Stimulated activated naive CD4-positive, alpha-beta T cell treated with Interleukin-2 at 50 U/mL for 16 hours (primary cell): Measurements from ENCODE around the gene CTXND2.
"Not testable (repeated sequence)": the region's sequence is repeated elsewhere in the genome, so short reads cannot be mapped to it uniquely, and the experiment has no call there.

Experiments used
- DNase-seq: peaks from one replicate; lab custom pipeline; 2025; lab: John Stamatoyannopoulos, UW

The CTXND2 gene

DNA sequence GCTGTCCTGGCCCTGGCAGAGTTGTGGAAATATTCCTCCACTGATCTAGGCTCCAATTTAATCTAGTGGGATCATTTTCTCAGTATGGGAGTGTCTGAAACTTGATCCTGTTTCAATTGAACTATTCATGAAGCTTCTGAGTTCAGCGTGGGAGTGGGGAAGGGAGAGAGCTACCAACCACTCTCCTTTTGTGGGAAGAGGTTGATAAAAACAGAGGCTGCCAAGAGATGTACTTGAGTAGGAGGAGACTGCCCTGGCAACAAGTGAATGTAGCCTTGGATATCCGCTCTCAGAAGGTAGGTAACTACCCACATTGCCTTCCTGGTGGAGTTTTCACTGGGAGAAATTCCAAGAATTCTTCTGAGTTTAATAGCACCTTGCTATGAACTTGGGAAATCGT, at the start of gene CTXND2:
Gene CTXND2 (plus strand): TSS at position 119 of the 400 bp plus-strand sequence. CDS start 25,179 bp downstream, outside the sequence.
- no peak for DNase-seq

DNA sequence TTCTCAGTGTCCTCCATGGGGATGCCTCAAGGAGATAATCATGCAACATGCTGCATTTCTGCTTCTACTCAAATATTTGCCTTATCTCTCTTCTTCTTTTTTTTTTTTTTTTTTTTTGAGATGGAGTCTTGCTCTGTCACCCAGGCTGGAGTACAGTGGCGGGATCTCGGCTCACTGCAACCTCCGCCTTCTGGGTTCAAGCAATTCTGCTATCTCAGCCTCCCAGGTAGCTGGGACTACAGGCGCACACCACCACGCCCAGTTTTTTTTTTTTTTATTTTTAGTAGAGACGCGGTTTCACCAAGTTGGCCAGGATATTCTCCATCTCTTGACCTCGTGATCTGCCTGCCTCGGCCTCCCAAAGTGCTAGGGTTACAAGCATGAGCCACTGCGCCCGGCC, 46.1 kb upstream of the CTXND2 start:
- not testable (repeated sequence) for DNase-seq

DNA sequence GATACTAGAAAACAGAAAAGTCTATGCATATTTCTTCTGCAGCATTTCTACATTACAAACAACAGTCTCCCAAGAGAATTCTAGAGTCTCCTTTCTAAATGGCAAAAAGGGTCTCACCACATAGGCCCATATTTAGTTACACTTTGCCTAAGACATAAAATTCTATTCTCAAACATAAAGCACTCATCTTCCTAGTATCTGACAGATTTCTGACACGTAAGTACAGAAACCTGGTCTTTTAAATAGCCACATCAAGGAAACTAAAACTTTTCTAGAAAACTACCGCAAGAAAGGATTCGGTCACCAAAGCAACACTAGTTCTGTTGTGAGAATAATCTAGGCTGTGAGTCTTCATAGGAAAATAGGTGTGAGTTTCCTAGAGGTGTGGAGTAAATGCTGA, 45.3 kb upstream of the CTXND2 start:
- no peak for DNase-seq

DNA sequence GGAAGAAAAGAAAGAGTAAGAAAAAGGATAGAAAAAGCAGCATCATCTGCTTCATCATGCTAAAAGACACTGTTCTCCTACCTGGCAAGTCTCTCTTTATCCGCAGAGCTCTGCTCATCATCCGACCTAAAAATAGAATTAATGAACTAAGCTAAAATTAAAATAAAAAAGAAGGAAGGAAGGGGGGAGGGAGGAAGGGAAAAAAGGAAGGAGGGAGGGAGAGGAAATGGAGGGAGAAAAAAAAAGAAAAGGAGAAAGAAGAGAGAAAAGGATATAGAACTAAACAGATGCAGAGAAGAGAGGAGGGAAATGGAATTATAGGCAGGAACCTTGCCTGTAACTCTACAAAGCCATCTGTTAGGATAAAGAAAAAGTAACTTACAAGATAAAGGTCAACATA, 44.6 kb upstream of the CTXND2 start:
- no peak for DNase-seq

DNA sequence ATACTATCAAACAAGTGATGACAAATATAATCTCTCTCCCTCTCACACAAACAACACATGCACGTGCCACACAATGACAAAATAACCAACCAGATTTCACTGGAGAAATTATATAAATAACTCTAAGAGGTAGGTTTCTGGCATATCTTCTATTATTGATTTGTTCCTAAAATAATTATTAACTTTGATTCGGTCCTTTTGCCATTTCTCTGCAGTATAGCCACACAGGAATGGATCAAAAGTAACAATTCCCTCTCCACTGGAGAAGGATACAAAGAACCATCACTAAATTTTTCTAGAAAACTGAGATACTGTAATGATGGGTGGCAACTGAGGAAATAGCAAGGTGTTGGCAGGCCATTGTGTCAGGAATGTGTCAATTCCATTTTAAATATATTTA, 44.0 kb upstream of the CTXND2 start:
- DNase-seq = no peak

DNA sequence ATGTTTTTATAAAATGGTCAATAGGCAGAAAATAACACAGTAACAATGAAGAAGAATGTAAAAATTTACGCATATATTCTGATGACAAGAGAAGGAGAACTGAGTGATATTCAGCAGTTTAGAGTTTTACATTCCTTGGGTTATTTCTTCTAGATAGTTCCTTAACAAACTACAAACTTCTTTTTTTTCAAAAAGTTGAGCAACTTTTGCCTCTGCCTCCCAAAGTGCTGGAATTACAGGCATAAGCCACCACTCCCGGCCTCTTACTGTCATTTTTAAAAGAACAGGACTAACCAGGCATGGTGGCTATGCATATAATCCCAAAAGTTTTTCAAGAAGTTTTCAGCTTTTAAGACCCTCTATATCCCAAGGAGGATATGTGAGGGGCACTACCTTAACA, 43.5 kb upstream of the CTXND2 start:
- no peak for DNase-seq

DNA sequence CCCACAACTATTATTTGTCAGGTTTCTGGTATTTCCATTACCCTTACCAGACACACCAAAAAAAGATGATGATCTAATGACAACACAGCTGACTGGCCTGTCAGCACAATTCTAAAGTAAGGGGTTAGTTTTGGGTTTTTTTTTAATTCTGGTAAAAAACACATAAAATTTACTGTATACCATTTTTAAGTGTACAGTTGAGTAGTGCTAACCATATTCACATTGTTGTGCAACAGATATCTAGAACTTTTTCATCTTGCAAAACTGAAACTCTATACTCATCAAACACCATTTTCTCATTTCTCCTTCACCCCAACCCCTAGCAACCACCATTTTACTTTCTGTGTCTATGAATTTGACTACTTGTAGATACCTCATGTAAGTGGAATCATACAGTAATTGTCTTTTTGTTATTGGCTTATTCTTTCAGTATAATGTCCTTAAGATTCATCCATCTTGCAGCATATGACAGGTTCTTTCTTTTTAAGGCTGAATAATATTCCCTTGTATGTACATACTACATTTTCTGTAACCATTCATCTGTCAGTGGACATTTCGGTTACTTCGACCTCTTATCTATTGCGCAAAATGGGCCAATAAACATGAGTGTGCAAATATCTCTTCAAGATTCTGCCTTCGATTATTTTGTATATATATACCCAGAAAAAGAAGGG, 40.3 kb upstream of the CTXND2 start:
- DNase-seq = no peak

DNA sequence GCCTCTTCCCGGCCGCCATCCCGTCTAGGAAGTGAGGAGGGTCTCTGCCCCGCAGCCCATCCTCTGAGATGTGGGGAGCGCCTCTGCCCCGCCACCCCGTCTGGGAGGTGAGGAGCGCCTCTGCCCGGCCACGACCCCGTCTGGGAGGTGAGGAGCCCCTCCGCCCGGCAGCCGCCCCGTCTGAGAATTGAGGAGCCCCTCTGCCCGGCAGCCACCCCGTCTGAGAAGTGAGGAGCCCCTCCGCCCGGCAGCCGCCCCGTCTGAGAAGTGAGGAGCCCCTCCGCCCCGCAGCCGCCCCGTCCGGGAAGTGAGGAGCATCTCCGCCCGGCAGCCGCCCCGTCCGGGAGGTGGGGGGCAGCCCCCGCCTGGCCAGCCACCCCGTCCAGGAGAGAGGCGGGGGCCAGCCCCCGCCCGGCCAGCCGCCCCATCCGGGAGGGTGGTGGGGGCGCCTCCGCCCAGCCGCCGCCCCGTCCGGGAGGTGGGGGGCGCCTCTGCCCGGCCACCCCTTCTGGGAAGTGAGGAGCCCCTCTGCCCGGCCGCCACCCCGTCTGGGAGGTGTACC, 36.1 kb upstream of the CTXND2 start:
- DNase-seq = not testable (repeated sequence)

DNA sequence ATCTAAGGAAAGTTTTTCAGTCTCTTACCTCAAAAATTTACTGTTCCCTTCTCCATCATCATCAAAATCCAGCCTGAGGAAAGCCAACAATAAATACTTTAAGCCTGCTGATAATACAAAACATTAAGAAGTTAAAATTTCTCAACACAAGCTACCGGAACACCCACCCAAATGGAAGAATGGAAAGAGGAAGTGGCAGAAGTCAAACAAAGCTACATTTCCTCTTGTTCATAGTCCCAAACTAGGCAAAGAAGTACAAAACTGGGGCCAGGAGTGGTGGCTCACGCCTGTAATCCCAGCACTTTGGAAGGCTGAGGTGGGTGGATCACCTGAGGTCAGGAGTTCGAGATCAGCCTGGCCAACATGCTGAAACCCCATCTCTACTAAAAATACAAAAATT, 34.2 kb upstream of the CTXND2 start:
- DNase-seq = not testable (repeated sequence)

DNA sequence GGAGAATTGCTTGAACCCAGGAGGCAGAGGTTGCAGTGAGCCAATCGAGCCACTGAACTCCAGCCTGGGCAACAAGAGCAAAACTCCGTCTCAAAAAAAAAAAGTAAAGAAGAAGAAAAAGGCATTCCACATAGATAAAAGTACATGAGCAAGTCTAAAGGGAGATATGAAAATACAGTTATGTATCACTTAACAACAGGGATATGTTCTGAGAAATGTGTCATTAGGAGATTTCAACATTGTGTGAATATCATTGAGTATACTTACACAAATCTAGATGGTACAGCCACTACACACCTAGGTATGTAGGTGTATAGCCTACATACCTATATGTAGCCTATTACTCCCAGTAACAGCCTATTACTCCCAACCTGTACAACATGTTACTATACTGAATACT, 23.2 kb upstream of the CTXND2 start:
- DNase-seq = no peak

DNA sequence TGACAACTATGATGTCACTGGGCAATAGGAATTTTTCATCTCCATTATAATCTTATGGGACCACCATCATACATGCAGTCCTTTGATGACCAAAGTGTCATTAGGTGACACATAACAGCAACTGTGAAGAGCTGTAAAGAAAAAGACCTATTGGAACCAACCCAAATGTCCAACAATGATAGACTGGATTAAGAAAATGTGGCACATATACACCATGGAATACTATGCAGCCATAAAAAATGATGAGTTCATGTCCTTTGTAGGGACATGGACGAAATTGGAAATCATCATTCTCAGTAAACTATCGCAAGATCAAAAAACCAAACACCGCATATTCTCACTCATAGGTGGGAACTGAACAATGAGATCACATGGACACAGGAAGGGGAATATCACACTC, 22.7 kb upstream of the CTXND2 start:
- DNase-seq = not testable (repeated sequence)

DNA sequence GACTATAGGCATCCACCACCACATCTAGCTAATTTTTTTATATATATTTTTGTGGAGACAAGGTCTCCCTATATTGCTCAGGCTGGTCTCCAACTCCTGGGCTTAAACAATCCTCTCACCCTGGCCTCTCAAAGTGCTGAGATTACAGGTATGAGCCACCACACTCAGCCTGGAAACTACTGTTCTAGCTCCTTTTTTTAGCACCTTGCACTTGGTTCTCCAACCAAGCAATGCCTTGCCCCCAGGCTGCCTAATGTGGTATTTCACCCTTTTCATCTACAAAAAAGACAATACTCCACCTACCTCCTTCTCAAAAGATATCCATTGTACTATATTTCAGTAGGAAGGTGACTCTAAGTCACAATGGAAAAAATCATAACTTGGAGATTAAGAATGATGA, 17.3 kb upstream of the CTXND2 start:
- DNase-seq = no peak

DNA sequence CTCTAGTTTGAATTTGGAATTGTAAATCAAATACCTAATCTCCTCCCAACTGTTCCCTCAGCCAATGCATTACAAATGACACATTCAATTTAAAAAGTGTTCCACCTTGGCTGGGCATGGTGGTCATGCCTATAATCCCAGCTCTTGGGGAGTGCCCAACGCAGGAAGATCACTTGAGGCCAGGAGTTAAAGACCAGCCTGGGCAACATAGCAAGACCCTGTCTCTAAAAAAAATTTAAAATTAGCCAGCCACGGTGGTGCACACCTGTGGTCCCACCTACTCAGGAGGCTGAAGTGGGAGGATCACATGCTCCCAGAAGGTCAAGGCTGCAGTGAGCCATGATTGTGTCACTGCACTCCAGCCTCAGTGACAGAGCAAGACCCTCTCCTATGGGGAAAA, 14.4 kb upstream of the CTXND2 start:
- no peak for DNase-seq

DNA sequence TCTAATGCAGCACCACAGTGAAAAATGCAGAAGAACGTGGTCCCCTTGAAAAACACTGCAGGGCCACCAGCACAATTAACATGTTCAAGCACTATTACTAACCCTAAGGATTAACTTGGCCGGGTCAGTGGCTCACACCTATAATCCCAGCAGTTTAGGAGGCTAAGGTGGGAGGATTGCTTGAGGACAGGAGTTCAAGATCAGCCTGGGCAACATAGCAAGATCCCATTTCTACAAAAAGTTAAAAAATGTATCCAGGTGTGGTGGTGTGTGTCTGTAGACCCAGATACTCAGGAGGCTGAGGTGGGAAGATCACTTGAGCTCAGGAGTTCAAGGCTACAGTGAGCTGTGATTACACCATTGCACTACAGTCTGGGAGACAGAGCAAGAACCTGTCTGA, 13.4 kb upstream of the CTXND2 start:
- DNase-seq = no peak

DNA sequence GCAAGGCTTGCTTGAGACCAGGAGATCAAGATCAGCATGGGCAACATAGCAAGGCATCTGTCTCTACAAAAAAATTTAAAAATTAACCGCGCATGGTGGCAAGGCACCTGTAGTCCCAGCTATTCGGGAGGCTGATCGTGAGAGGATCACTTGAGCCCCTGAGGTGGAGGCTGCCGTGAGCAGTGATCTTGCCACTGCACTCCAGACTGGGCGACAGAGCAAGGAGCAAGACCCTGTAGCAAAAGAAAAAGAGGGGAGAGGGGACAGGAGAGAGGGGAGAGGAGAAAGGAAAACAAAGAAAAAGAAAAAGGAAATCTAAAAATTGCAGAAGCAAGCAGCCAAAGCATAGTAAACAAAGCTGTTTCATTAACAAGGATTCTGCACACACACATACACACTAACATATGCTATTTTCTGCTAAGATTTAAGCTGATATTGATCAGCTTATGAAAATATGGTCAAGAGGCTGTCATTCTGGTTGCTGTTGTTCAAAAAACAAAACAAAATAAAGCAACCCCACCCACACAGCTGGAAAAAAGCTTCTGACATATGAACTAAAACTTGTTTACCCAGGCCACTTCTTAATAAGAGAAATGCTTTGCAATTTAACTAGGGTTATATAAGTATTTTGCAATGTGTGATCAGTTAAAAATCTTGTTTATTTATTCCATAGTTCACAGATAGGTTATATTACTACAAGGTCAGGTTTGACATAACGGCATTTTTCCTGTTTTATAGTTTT, 12.3 kb upstream of the CTXND2 start:
- DNase-seq = no peak

DNA sequence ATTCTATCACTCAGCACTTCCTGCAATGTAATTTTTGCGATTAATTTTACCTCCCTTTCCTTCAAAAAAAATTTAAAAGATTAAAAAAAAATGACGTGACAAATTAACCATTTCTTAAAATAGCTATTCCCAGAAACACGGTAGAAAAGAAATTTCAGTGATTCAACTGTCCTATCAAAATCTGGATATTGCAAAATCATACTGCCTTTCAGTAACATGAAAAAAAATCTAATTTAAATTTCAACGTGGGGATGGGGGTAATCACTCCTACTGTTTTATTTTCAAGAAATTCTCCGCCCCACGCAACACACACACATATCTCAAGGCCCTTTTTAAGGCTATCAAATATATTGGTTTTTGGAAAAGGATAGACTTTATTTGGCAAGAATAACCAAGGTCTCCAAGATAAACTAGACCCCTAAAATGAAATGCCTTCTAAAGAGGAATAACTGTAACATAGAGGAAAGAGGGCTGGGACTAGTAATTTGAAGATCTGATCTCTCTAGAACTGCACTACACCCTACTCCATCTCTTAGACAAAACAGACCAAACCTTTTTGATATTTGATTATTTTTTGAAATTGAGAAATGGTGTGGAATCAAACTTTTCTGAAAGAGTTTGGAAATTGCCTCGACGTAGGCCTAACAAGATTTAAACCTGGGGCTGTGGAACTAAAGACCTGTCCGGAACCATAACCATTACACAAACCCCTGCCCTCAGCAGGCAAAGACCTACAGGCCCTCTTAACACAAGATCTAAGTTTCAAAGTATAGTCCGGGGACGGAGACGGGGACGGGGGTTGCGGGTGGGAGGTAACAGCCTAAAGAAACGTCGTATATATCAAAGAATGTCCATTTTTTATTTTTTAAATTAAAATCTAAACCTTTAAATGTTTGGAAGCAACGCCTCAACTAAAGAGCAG, 11.5 kb upstream of the CTXND2 start:
- no peak for DNase-seq

DNA sequence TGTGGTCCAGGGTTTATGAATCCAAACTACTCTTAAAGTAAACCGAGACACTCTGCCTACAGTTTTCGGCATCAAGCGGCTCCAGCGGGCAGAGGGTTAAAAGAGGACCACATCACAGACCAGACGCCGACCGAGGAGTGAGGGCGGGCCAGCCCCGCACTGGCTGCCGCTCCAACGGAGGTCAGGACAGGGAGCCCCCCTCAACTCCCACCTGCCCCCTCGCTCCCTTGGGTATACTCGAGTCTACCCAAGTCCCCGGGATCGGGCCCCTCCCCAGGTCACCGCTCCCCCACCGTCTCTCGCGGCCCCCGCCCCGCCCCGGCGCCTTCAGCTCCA, 10.8 kb upstream of the CTXND2 start:
- no peak for DNase-seq

DNA sequence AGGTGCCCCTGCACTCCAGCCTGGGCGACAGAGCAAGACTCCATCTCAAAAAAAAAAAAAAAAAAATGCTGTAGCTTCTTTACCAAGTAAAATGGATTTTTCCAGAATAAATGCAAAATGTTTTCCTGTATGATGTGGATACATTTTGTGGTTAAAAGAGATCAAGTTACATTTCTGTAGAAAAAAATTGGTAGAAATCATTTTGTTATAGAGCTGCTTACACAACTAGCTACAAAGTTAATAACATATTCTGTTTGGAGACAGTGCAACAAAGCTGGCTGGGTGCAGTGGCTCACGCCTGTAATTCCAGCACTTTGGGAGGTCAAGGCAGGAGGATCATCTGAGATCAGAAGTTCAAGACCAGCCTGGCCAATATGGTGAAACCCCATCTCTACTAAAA, 8.0 kb upstream of the CTXND2 start:
- DNase-seq = not testable (repeated sequence)

DNA sequence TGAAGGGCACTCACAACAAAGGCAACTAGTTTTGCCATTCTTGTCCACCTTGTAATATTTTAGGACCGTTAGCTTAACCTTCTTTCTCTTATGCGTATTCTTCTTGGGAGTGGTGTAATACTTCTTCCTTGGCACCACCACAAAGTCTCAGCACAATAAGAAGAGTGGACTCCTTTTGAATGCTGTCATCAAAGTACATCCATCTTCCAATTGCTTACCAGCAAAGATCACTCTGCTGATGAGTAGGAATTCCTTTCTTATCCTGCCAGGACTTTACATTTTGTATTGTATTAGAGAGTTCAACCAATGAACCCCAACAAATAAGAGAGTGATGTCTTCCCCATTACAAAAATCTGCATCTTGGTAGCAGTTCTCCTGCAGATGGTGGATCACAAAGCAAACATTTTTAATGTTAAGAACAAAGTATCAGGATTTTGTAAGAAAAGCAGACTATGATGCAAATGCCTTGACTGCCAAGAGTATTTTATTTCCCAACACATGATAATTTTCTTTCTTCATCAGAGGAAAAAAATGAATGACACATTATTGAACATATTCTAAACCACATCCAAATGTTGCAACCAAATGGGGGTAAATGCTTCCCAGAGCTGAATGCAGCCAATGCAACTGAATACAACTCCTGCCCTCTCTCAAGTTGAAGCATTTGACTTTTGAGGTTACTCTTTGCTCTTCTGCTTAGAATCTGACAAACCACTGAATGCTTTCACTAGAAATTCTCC, 5.4 kb upstream of the CTXND2 start:
- DNase-seq = no peak

DNA sequence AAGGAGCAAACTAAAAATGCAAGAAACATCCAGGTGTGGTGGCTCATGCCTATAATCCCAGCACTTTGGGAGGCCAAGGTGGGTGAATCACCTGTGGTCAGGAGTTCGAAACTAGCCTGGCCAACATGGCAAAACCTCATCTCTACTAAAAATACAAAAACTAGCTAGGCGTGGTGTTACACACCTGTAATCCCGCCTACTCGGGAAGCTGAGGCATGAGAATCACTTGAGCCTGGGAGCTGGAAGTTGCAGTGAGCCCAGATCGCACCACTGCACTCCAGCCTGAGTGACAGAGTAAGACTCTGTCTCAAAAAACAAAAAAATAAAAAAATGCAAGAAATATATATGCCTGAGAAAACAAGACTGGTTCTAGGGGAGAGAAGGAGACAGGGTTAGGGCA, 3.8 kb upstream of the CTXND2 start:
- not testable (repeated sequence) for DNase-seq

DNA sequence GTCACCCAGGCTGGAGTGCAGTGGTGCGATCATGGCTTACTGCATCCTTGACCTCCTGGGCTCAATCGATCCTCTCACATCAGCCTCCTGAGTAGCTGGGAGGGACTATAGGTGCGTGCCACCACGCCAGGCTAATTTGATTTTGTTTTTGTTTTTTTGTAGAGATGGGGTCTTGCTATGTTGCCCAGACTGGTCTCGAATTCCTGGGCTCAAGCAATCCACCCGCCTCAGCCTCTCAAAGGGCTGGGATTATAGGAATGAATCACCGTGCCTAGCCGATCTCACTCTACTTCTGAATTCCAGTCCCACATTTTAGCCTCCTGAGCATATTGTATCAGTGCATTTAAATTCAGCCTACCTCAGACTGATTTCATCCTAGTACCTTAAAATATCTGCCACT, 1.8 kb downstream of the CTXND2 start:
- no peak for DNase-seq

DNA sequence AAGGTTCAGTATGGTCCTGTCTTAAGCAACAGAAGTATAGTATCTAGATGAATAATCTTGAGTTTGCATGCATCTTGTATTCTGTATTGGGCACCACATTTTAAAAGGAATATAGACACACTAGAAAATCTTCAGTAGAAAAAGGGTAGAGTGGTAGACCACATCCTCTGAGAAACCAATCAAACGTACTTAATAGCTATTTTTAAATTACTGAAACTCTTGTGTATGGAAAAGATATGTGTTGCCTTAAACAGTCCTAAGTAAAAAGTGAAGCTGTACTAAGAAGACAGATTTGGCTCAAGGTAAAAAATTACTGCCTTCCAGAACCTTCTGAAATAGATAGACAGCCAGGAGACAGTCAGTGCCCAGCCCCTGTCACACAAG, 3.1 kb downstream of the CTXND2 start:
- no peak for DNase-seq
